ENCODE results near the gene PTX3.

DNA sequence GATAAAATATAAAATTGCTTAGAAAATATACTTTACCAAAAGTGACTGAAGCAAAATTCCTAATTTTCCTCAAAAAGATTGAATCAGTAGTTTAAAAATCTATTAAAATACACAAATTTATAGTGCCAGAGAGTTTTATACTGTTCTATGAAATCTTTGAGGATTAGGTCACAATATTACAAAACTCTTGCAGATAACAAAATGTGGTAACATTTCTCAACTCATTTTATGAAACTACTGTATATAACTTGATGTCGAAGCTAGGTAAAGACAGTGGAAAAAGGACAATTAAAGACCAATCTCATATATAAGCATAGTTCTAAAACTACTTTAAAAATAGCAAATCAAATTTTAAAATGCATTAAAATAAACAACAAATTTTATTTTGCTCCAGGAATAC, 50.7 kb downstream of the PTX3 start:
- TF ChIP-seq, protein P1, sequence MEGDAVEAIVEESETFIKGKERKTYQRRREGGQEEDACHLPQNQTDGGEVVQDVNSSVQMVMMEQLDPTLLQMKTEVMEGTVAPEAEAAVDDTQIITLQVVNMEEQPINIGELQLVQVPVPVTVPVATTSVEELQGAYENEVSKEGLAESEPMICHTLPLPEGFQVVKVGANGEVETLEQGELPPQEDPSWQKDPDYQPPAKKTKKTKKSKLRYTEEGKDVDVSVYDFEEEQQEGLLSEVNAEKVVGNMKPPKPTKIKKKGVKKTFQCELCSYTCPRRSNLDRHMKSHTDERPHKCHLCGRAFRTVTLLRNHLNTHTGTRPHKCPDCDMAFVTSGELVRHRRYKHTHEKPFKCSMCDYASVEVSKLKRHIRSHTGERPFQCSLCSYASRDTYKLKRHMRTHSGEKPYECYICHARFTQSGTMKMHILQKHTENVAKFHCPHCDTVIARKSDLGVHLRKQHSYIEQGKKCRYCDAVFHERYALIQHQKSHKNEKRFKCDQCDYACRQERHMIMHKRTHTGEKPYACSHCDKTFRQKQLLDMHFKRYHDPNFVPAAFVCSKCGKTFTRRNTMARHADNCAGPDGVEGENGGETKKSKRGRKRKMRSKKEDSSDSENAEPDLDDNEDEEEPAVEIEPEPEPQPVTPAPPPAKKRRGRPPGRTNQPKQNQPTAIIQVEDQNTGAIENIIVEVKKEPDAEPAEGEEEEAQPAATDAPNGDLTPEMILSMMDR (IDR thresholded peaks at IDR 0.05) = no peak
- TF ChIP-seq POLR2A (IDR thresholded peaks at IDR 0.05) = no peak

All from heart left ventricle (tissue), 13 donors.